HG03342 (cell line): ENCODE data around the gene OR52B4.
"Not testable (repeated sequence)": the region's sequence is repeated elsewhere in the genome, so short reads cannot be mapped to it uniquely, and the experiment has no call there.

ENCODE experiments used
- ATAC-seq: cut with Tn5 transposase; IDR thresholded peaks from one replicate; pipeline ENCODE4 v1.9.1; 2021; ENCODE audit warnings: mild to moderate bottlenecking, moderate library complexity; ENCODE audit not compliant: unreplicated experiment

Gene OR52B4

DNA sequence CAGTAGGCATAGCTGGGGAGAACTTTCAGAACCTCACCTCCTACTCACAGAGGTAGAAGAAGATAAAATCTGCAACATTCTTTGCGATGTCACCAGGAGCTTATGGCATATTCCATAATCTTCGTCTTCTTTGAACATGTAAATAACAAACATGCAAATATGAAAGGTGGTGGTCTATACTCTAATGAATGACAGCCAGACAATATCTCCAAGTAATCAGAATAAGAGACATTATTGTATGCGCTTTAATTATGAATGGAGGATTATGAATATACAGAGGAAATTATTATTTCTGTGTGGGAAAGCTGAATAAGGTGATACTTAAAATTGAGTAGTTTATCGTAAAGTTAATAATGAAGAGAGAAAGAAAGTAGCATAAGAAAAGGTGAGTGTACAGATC, at the start of gene OR52B4:
OR52B4 (minus strand) TSS at position 101 of the 400 bp plus-strand sequence; CDS start at position 10, 91 bp downstream.
- ATAC-seq, result no peak

DNA sequence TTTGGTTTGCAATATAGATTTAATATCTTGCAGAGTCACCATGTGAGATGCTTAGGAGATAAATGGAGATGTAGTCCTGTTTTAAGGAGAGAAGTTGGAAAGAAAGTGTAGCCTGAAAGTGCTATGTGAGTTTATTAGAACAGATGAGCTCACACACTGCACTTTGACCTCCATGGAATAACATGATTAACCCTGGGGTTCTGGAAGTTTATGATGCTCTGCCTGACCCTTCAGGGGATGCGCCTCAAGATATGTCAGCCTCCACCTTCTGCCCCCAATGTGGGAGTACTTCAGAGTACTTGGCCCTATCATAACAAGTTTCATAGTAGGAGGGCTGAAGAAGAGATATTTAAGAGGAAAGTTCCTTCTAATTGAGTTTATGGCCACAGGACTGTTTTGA, 48.6 kb upstream of the OR52B4 start:
- no peak for ATAC-seq

DNA sequence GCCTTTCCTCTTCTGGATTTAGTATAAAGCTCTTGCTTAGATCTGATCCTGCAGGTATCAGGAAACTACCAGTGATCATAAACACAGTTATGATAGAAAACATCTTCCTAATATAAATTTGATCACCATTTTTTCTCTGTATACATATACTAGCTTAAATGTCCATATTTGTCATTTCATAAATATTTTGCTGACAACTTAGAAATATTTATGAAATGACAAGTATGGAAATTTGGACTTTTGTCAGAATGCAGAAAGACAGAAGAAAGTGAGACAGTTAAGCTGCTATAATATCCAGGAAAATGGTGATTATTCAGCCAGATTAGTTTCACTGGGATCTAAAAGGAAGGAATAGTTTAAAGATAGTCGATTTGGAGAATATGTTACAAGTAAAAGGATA, 48.1 kb upstream of the OR52B4 start:
- ATAC-seq, result no peak

DNA sequence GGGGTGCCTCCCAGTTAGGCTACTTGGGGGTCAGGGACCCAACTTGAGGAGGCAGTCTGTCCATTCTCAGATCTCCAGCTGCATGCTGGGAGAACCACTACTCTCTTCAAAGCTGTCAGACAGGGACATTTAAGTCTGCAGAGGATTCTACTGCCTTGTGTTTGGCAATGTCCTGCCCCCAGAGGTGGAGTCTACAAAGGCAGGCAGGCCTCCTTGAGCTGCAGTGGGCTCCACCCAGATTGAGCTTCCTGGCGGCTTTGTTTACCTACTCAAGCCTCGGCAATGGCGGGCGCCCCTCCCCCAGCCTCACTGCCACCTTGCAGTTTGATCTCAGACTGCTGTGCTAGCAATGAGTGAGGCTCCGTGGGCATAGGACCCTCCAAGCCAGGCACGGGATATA, 38.0 kb upstream of the OR52B4 start:
- not testable (repeated sequence) for ATAC-seq

DNA sequence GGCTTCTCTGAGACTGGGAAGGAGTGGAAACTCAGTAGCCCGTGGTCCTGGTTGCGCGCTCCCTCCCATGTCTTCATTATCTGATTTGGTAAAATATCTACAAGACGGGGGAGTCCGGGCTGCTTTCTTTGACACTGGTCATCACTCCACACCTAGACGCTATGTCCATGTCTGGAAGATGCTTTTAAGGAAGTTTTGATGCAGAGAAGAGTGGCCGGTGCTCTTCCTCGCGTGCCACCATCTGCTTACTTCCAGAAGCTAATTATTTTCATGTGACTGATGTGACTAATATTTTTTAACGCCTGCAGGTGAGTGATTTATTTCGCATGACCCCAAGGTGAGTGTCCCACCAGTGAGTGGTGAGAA, 25.7 kb upstream of the OR52B4 start:
- peak; percentile 24 for ATAC-seq

DNA sequence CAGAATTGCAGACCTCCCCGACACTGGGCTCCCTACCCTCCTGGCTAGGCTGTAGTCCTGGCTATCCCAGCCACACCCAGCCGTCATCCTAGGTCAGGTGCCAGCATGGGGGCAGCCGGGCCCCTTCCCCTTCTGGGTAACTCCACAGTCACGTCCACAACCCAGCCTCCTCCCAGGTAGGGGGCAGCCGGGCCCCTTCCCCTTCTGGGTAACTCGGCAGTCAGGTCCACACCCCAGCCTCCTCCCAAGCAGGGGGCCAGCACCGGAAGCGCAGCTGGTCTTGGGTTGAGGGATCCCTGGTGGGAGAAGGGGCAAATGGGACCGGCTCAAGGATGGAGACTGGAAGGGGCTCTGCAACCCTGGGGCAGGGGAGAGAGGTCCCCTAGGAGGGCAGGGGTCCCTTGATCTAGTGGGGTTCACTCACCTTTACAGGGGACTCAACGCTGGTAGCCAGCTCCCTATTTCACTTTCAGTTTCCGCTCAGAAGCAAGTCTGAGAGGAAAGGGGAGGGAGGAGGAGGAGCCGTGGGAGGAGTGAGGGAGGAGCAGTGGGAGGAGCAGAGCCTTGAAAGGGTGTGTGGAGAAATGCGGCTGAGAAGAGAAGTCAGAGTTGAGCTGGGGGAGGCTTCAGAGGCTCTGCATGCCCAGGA, 25.1 kb upstream of the OR52B4 start, which contains the start of gene TRIM21:
TRIM21 (minus strand) TSS at position 494 of the 649 bp plus-strand sequence. CDS start 3,293 bp downstream, outside the sequence.
- ATAC-seq, result peak; percentile 100

DNA sequence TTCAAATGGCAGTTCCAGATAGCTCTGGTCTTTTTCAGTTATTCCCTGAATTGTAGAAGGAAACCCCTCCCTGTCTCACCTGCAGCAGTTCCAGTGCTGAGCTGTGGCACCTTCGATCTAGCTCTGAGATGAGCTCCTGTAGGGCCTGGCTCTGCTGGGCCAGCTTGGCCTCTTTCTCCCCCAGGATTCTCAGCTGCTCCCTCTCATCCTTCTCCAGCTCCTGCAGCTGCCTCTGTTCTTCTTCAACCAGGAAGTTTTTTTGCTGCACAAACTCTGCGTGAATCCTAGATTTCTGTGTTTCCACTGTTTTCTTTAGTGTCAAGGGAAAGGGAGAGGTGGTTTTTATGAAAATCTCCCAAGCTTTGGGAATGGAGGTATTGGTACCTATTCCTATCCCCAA, 20.0 kb upstream of the OR52B4 start:
- ATAC-seq, result no peak

DNA sequence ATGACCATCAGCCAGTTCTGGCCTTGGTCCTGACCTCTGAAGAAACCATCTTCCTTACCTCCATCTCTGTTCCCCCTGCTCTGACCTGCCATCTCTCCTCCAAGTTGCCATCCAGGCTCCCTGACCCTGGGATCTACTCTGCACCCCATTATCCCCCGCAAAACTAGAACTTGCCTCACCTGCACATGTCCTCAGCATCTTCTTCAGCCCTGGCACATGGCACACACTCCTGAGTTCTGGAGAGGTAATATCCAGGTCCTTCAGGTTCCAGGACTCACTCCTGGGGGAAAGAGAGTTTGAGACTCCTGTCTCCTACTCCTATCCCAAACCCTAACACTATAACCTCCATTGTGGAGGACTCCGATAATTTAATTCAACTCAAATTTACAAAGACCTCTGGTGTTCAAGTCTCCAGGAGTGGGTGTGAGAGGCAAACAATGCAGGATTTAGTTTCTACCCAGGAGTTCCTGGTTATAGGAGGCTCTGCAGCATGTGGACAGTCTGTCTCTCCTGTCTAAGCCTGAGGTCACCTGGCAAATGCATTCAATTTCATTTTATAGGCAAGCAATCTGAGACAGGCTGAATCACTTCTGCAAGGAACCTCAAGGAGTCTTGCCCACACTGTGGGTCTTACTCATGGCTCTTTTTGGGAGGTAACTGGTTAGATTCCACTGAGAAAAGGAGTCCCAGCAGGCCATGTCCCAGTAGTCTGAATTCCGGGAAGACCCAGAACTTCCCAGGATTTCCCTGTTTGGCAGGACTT, 18.0 kb upstream of the OR52B4 start:
- ATAC-seq, result no peak

DNA sequence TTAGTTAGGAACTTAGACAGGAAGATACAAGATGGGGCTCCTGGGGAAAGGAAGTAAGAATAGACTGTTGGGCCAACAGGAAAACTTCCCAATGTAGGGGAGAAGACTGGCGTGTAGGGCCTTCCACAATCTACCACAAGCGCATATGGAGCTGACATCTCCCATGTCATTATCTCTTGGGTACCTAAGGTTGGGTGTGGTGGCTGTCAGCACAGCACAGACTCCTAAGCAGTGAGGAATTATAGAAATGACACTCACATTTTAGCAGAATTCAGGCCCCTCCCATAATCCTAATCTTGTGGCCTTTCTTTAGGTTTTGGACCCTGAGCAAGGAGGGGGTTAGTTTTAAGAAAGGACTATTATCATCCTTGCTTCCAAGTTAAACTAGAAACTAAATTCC, 13.7 kb upstream of the OR52B4 start:
- ATAC-seq, result no peak

DNA sequence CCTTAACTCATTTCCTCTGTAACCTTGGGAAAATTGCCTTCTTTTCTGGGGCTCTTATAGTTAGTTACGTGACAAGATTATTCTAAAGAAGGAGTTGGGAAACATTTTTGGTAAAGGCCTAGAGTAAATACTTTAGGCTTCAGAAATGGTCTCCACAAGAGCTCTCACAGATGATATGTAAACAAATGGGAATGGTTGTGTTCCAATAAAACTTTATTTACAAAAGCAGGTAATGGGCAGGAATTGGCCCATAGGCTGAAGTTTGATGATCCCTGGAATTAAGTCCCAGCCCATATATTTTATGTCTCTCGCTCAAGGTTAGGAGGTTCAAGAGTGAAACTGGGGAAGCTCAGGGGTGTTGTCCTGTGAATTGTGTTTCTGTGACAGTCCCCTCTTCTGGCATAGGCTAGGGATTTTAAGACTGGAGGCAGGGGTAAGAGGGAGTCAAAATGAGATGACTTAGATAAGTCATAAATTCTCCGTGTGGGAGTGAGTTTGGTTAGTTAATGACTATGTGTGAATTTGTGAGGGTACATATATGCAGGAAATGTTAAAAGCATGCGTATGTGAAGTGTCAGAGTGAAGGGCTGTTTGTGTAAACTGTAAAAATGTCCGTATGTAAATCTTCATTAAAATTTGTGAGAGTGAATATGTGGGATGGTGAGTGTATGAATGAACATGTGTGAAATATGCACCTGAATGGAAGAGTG, 7.4 kb upstream of the OR52B4 start:
- no peak for ATAC-seq

DNA sequence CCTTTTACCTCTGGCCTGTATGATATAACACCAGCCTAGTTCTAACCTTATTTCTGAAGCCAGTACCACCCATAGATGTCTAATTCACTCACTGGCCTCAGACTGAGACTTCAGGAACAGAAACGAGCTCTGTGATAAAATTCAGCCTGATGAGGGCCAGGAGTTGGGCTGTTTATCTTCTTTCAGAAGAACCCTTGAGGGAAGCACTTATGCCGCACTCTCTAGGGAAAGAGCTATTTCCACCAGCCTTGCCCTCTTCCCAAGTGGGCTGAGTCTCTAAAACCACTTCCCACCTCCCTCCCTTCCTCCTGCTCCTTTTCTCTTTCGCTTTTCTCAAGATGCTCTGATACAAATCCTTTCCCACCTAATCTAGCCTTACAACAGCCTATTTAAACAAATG, 2.0 kb upstream of the OR52B4 start:
- ATAC-seq, result no peak

DNA sequence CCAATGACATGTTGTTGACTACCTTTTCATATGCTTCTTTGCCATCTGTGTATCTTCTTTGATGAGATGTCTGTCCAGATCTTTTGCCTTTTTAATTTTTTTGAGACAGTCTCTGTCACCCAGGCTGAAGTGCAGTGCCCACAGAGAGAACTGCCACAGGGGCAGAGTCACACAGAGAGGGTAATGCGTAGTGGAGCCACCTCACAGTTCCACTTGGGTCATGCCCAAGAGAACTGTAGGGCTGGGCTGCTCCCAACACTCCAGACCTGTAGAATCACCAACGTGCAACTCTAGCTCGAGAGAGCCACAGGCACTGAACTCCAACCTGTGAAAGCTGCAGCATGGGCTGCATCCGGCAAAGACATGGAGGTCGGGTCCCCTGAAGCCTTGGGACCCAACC, 20.0 kb downstream of the OR52B4 start:
- ATAC-seq, result not testable (repeated sequence)

DNA sequence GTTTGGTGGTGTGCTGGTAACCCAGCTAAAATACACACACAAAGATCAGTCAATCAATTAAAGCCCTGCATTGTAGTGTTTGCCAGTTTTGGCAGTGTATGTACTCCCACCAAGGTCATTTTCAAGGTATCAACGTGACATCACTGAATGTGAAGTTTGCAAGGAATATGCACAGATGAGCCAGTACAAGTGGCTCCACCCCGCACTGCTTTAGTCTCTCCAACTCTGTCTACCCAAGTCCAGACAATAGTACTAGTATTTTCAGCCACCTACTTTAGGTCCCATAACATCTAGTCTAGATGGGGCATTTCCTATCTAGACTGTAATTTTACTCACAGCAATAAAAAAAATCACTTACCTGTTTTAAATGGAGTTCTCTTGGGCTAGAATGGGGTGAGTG, 22.8 kb downstream of the OR52B4 start:
- ATAC-seq, result not testable (repeated sequence)

DNA sequence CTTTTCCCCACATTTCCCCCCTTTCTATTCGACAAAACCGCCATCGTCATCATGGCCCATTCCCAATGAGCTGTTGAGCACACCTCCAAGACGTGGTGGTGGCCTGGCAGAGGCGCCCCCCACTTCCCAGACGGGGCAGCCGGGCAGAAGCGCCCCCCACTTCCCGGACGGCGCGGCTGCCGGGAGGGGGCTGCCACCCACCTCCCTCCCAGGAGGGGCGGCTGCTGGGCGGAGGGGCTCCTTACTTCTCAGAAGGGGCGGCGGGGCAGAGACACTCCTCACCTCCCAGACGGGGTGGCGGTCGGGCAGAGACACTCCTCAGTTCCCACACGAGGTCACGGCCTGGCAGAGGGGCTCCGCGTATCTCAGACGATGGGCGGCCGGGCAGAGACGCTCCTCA, 33.8 kb downstream of the OR52B4 start:
- ATAC-seq, result not testable (repeated sequence)
